Endothelial cell of umbilical vein (primary cell): ENCODE results near the gene DAPK2. TPM values are rescaled to one million over a fixed set of nuclear protein-coding genes. Genes with fewer than 3 reads are reported as not detected.

Source experiments
- BruUV-seq: library from RNA; stranded (reverse); fragments of 400-500 nt; replicated peaks from 2 replicates; lab custom pipeline; 2021; lab: Mats Ljungman, UMichigan
- CTCF ChIA-PET: fragments of 300-600, 350-600 bp; sonication (Branson Sonifier 250); formaldehyde crosslinking; loops from one replicate; lab custom pipeline; 2021; ENCODE audit warnings: antibody characterized with exemption, inconsistent platforms; lab: Charles Lee
- POLR2A ChIA-PET: fragments of 300-600, 350-600 bp; sonication (Branson Sonifier 250); formaldehyde crosslinking; loops from one replicate; lab custom pipeline; 2021; ENCODE audit warnings: antibody characterized with exemption, inconsistent platforms; lab: Charles Lee
- DNase-seq: peaks from one replicate; pipeline ENCODE4 v3.0.0-alpha.2; 2011; ENCODE audit warnings: low read depth, low spot score
- FAIRE-seq: peaks from 2 replicates; lab custom pipeline; 2011; peaks lifted over from hg19 to GRCh38; lab: Jason Lieb, UNC
- H2AFZ ChIP-seq: 2 replicates; pipeline ENCODE4 v1.6.0; 2012; ENCODE audit warnings: low read depth, low read length, control low read depth, inconsistent platforms
- H3K27ac ChIP-seq: 2 replicates; pipeline ENCODE4 v1.5.1; 2011; ENCODE audit warnings: low read depth, mild to moderate bottlenecking, control low read depth, low read length, moderate library complexity; ENCODE audit not compliant: insufficient read depth
- H3K27me3 ChIP-seq, 2 experiments: 2 replicates each; pipeline versions ENCODE4 v1.6.0 to v1.6.1; 2011; ENCODE audit warnings: low read length in 2 of 2, mixed read lengths in 1 of 2; ENCODE audit not compliant: control insufficient read depth in 2 of 2, insufficient read depth in 2 of 2
- H3K36me3 ChIP-seq, 2 experiments: 2 replicates in 1 of 2; 3 replicates in 1 of 2; pipeline ENCODE4 v1.5.1; 2011; ENCODE audit warnings: low read length in 2 of 2, mild to moderate bottlenecking in 1 of 2, moderate library complexity in 1 of 2; ENCODE audit not compliant: control insufficient read depth in 2 of 2, insufficient read depth in 2 of 2; ENCODE audit errors: extremely low read depth in 1 of 2
- H3K4me1 ChIP-seq: 3 replicates; pipeline ENCODE4 v1.5.1; 2011; ENCODE audit warnings: mild to moderate bottlenecking, low read length; ENCODE audit not compliant: control insufficient read depth, insufficient read depth; ENCODE audit errors: extremely low read depth
- H3K4me2 ChIP-seq: 2 replicates; pipeline ENCODE4 v1.6.1; 2011; ENCODE audit warnings: low read length, control low read depth, mixed read lengths; ENCODE audit not compliant: insufficient read depth
- H3K4me3 ChIP-seq, 3 experiments: fragments of 200-600 bp in 1 of 3; sonication (generic), shearing (Covaris generic) in 1 of 3; replicated peaks in 1 of 3; 2 replicates each; pipeline ENCODE4 v1.5.1; 2011 to 2016; ENCODE audit warnings: control low read depth in 3 of 3, low read length in 3 of 3, mild to moderate bottlenecking in 2 of 3, inconsistent platforms in 1 of 3, low read depth in 1 of 3, moderate library complexity in 1 of 3; ENCODE audit not compliant: insufficient read depth in 1 of 3
- H3K79me2 ChIP-seq: 2 replicates; pipeline ENCODE4 v1.6.0; 2012; ENCODE audit warnings: low read length, inconsistent platforms; ENCODE audit not compliant: control insufficient read depth, insufficient read depth
- H3K9ac ChIP-seq: replicated peaks from 2 replicates; pipeline ENCODE3; 2011; ENCODE audit warnings: low read length, control low read depth; ENCODE audit not compliant: insufficient read depth; ENCODE audit errors: extremely low read depth
- H3K9me1 ChIP-seq: replicated peaks from 3 replicates; pipeline ENCODE4 v1.6.0; 2011; ENCODE audit warnings: mild to moderate bottlenecking, low read length; ENCODE audit not compliant: control insufficient read depth, insufficient read depth; ENCODE audit errors: extremely low read depth
- H3K9me3 ChIP-seq: replicated peaks from 2 replicates; pipeline ENCODE4 v1.5.1; 2012; ENCODE audit warnings: low read length, inconsistent platforms; ENCODE audit not compliant: control insufficient read depth, insufficient read depth
- H4K20me1 ChIP-seq: replicated peaks from 2 replicates; pipeline ENCODE3; 2011; ENCODE audit warnings: mild to moderate bottlenecking, low read length; ENCODE audit not compliant: control insufficient read depth, insufficient read depth; ENCODE audit errors: extremely low read depth
- CTCF ChIP-seq, 2 donors: IDR thresholded peaks; 1 replicate in 1 of 2; 2 replicates in 1 of 2; pipeline ENCODE4 v1.5.1; 2011; ENCODE audit warnings: low read length in 2 of 2, mild to moderate bottlenecking in 2 of 2, moderate library complexity in 2 of 2, control low read depth in 1 of 2, inconsistent platforms in 1 of 2, low read depth in 1 of 2; ENCODE audit not compliant: insufficient read depth in 1 of 2; ENCODE audit errors: extremely low read depth in 1 of 2
- EZH2 ChIP-seq: IDR thresholded peaks from 2 replicates; pipeline ENCODE4 v1.6.1; 2012; ENCODE audit warnings: borderline replicate concordance, low read depth, mild to moderate bottlenecking, moderate library complexity, low read length, inconsistent platforms; ENCODE audit not compliant: severe bottlenecking
- FOS ChIP-seq: IDR thresholded peaks from 2 replicates; pipeline ENCODE4 v1.6.1; 2011; ENCODE audit warnings: mild to moderate bottlenecking, low read length, moderate library complexity, borderline replicate concordance; ENCODE audit not compliant: insufficient read depth
- GATA2 ChIP-seq: IDR thresholded peaks from 2 replicates; pipeline ENCODE4 v1.7.0; 2011; ENCODE audit warnings: low read depth, mild to moderate bottlenecking, moderate library complexity, mixed read lengths, low read length; ENCODE audit not compliant: insufficient read length, insufficient read depth
- JUN ChIP-seq: IDR thresholded peaks from 2 replicates; pipeline ENCODE4 v1.6.1; 2011; ENCODE audit warnings: borderline replicate concordance, low read depth; ENCODE audit not compliant: insufficient read length, insufficient read depth
- MAX ChIP-seq: IDR thresholded peaks from 2 replicates; pipeline ENCODE4 v1.6.1; 2011; ENCODE audit not compliant: insufficient read depth, insufficient read length
- MYC ChIP-seq: IDR thresholded peaks from one replicate; pipeline ENCODE4 v1.6.1; 2011; ENCODE audit warnings: mild to moderate bottlenecking, low read depth, low read length
- POLR2A ChIP-seq: IDR thresholded peaks from 2 replicates; pipeline ENCODE4 v1.6.1; 2012; ENCODE audit warnings: low read depth, mild to moderate bottlenecking, control low read depth, low read length
- POLR2AphosphoS5 ChIP-seq: IDR thresholded peaks from 2 replicates; pipeline ENCODE4 v1.6.1; 2012; ENCODE audit warnings: low read depth, mild to moderate bottlenecking, control low read depth, low read length, moderate library complexity; ENCODE audit not compliant: insufficient read depth
- dilution Hi-C: fragments of 300-500 bp; cut with MboI; formaldehyde crosslinking; loops from one replicate; pipeline ENCODE4 v1.15.0; 2019; ENCODE audit warnings: low sequenced_read_pairs; ENCODE audit not compliant: extremely low pct_ligation_motif_present
- intact Hi-C: fragments of 100-400 bp; cut with micrococcal nuclease; formaldehyde crosslinking; loops from one replicate; pipeline ENCODE4 v1.10.0; 2022
- polyA plus RNA-seq, 4 experiments: library from polyadenylated mRNA; depleted of rRNA in 3 of 4; stranded (reverse) in 3 of 4; unstranded in 1 of 4; fragments of >200 nt; gene quantifications; 2 replicates each; pipeline versions ENCODE4 v1.2.1 to v1.2.3, GENCODE V29; 2011 to 2012; ENCODE audit warnings: missing spikeins in 1 of 4
- total RNA-seq: library from RNA; stranded (reverse); gene quantifications from 2 replicates; pipeline ENCODE4 v1.2.3, GENCODE V29; 2021

The DAPK2 gene
- total and polyA plus RNA-seq, 2 donors (not counting 3 experiments of a cell fraction or from before 2014, with no cell fraction given) = 2.8 to 6.7 TPM

GRCh38 chr15:63997715-63998442, 48.4 kb downstream of the DAPK2 start:
- DNase-seq (no peak), FAIRE-seq (no peak)
- H3K4me1 ChIP-seq = no peaks in the 10 kb centered on the region
- no peak overlapping the region for H3K9ac ChIP-seq
- ChIA-PET CTCF (no interaction called here), POLR2A (no interaction called here)
- H2AFZ ChIP-seq = no peak overlapping the region
- H3K4me3 ChIP-seq = no peak overlapping the region
- H3K36me3 ChIP-seq = no peaks in the 10 kb centered on the region
- no peaks in the 10 kb centered on the region for H3K9me3 ChIP-seq
- no peaks in the 10 kb centered on the region for H3K9me1 ChIP-seq
- no peaks in the 10 kb centered on the region for H3K79me2 ChIP-seq
- TF ChIP-seq GATA2 (no peak), POLR2AphosphoS5 (no peak), POLR2A (no peak), CTCF (IDR thresholded peaks at IDR 0.05; ENCODE audit: extremely low read depth in 1 of 2, insufficient read depth in 1 of 2, low read depth in 1 of 2, low read length in 2 of 2) (no peak), JUN (no peak), MYC (no peak), FOS (no peak), EZH2 (no peak), MAX (no peak)
- H3K27ac ChIP-seq = no peak overlapping the region
- no peak overlapping the region for H3K4me2 ChIP-seq
- BruUV-seq = no TSS peak
- intact Hi-C loops = no loop called here
- peaks cover 7 to 15% of the 10 kb centered on the region in 2 experiments for H3K27me3 ChIP-seq
- dilution Hi-C loops = no loop called here
- H4K20me1 ChIP-seq = no peaks in the 10 kb centered on the region
